Spleen (tissue), 11 donors: ENCODE results near the gene FGF19. TPM values are rescaled to one million over a fixed set of nuclear protein-coding genes. Genes with fewer than 3 reads are reported as not detected.

ENCODE experiments used
- DNase-seq: peaks from one replicate; pipeline ENCODE4 v3.0.0-alpha.2; 2020
- H3K27ac ChIP-seq, 8 donors: fragments of 200-600 bp; sonication (generic) in 7 of 8; 1 replicate in 4 of 8; 2 replicates in 4 of 8; pipeline versions ENCODE4 v1.5.0 to v1.8.0; 2016 to 2021; ENCODE audit warnings: inconsistent platforms in 4 of 8, mild to moderate bottlenecking in 4 of 8, moderate library complexity in 1 of 8
- H3K27me3 ChIP-seq, 7 donors: fragments of 200-600 bp; sonication (generic) in 6 of 7; replicated peaks in 1 of 7; 1 replicate in 4 of 7; 2 replicates in 3 of 7; pipeline versions ENCODE4 v1.5.0 to v1.8.0; 2016 to 2021; ENCODE audit warnings: inconsistent platforms in 3 of 7, mild to moderate bottlenecking in 1 of 7
- H3K36me3 ChIP-seq, 6 donors: fragments of 200-600 bp; sonication (generic) in 5 of 6; 1 replicate in 4 of 6; 2 replicates in 2 of 6; pipeline versions ENCODE4 v1.5.0 to v1.8.0; 2016 to 2021; ENCODE audit warnings: inconsistent platforms in 2 of 6
- H3K4me1 ChIP-seq, 6 donors: fragments of 200-600 bp; sonication (generic) in 5 of 6; 1 replicate in 3 of 6; 2 replicates in 3 of 6; pipeline versions ENCODE4 v1.5.0 to v1.8.0; 2016 to 2021; ENCODE audit warnings: inconsistent platforms in 3 of 6
- H3K4me3 ChIP-seq, 8 donors: fragments of 200-600 bp; sonication (generic) in 7 of 8; 1 replicate in 4 of 8; 2 replicates in 4 of 8; pipeline versions ENCODE4 v1.5.0 to v1.8.0; 2016 to 2021; ENCODE audit warnings: inconsistent platforms in 4 of 8, mild to moderate bottlenecking in 4 of 8, moderate library complexity in 2 of 8
- H3K9me3 ChIP-seq, 8 donors: fragments of 200-600 bp; sonication (generic) in 7 of 8; 1 replicate in 4 of 8; 2 replicates in 4 of 8; pipeline versions ENCODE4 v1.5.0 to v1.8.0; 2016 to 2021; ENCODE audit warnings: inconsistent platforms in 4 of 8
- POLR2A ChIP-seq, 3 donors: fragments of 450-650 bp; IDR thresholded peaks; one replicate each; pipeline ENCODE4 v1.5.1; 2017; ENCODE audit warnings: antibody characterized with exemption in 3 of 3, mild to moderate bottlenecking in 1 of 3
- POLR2AphosphoS5 ChIP-seq, 3 donors: sonication (generic); formaldehyde crosslinking; IDR thresholded peaks; one replicate each; pipeline ENCODE4 v1.5.1; 2017; ENCODE audit warnings: antibody characterized with exemption in 3 of 3
- WGBS, 5 donors: extraction: QIAGEN DNeasy Blood & Tissue Kit in 3 of 5; methylation state at CpG; one replicate each; pipeline versions ENCODE4 v1.1.5 to v1.1.7; 2013 to 2018; 5-methylcytosine and 5-hydroxymethylcytosine counted together
- intact Hi-C: fragments of 100-400 bp; cut with DNase I; formaldehyde crosslinking; loops from one replicate; pipeline ENCODE4 v1.15.0; 2023; ENCODE audit warnings: low total_unique reads
- polyA plus RNA-seq, 3 donors: library from polyadenylated mRNA; stranded (reverse); fragments of 200-250 nt; gene quantifications; one replicate each; pipeline ENCODE4 v1.2.1, GENCODE V29; 2013
- total RNA-seq, 7 donors: library from RNA; depleted of rRNA in 3 of 7; stranded (reverse); fragments of >200 nt in 3 of 7; fragmentation: NEBNext Ultra II Directional in 4 of 7; extraction: Animal tissue kit (Norgen Biotek cat#: 25700) in 4 of 7; gene quantifications; one replicate each; pipeline versions ENCODE4 v1.1.0 to v1.2.1, GENCODE V29; 2016 to 2021
- TF ChIP-seq, protein P1 (sequence below), 11 experiments: fragments of 200-600 bp in 7 of 11; fragments of 450-650 bp in 4 of 11; sonication (generic) in 4 of 11; IDR thresholded peaks in 8 of 11; conservative IDR thresholded peaks in 3 of 11; 1 replicate in 7 of 11; 2 replicates in 4 of 11; pipeline versions ENCODE4 v1.4.0 to v1.8.0; 2016 to 2021; ENCODE audit warnings: antibody characterized with exemption in 11 of 11, inconsistent platforms in 4 of 11, mild to moderate bottlenecking in 1 of 11
- donor health status: healthy with polysubstance abuse.
- donor health status: DM: no; HTN: no; CAD: no; lungs with moderate emphysema.
- donor health status: DM: no; HTN: no; CAD: no.
- donor health status: Bipolar disorder and iron deficiency.
- donor health status: healthy.
- donor health status: DM: no; HTN: no; CAD: no.
- donor health status: DM: yes; HTN: yes; CAD: no.

Gene FGF19
- total and polyA plus RNA-seq, 10 donors: not detected

DNA sequence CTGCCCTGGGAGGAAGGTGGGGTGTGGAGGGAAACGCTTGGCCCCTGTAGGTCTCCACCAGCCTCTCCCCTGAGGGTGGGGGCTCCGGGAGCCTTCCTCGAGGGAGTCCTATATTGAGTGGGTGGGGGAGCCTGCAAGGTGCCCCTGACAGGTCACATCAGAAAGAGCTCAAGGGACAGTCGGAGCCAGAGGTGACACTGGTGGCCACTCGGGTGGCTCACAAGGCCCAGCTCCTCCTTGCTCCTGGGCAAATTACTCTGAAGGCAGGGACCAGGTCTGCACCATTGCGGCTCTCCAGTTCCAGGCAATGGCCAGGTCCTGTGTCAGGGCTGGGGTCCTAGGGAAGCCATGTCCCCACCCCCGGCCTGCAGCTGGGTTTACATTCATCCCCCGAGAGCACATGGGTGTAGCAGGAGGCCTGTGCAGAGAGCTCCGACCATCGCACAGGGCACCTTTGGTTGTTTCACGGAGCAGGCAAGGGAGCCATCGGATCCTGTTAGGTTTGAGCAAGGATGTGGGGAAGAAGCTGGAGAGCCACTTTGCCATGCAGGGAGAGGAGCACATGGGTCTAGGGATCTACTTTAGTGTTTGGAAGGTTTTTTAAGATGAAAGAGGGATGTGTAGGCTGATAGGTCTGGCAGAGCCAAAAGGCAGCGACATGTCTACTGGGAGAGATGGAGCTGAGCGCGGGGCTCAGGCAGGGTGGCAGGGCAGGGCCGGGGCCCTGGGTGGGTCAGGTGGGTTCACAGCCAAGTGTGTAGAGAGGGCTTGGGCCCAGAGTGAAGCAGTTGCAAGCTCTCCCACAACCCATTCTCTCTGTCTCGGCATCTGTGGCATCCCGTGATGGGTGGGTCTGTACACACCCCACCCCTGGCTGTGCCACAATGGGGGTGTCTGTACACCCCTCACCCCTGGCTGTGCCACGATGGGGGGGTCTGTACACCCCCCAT is 48.1 kb downstream of the FGF19 start:
- intact Hi-C loops: no loop called here
- peak; percentile 61 for DNase-seq

DNA sequence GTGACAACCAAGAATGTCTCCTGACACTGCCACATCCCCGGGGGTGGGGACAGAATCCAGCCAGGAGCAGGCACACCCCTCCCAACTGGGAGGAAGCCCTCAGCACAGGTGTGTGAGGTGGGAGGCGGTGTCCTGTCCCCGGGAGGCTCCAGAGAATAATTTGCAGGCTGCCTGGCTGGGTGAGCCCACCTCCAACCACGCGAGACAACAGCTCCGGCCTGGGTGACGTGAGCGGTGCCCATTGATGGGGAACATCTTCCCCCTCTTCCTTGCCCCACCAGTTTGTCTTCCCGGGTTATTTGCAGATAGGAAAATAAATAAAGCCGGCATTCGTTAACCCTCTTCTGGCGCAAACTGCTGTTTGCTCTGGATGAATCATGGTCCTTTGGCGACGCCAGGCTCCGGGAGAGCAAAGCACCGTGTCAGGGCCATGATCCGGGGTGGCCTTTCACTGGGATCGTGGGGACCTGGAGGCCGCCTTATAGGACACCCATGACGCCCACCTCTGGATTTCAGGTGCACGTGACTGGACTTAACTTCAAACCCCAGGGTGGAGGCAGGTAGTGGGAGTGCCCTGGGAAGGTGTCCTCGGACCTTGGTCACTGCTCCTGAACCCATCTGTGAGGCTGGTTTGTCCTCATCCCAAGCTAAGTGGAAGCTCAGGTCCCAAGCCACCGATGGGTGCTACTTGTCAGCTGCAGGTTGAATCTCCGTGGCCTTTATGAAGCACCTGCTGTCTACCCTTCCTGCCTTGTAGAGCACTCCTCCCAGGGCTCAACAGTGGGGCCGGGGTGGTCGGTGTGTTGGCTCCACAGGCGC is 49.0 kb downstream of the FGF19 start:
- no peaks in the 10 kb centered on the region for H3K9me3 ChIP-seq
- 78 to 86% (median 83%) methylated on average over 17 to 27 of the region's 27 CpGs for WGBS, 5 donors
- peaks cover 0 to 47% (median 34%) of the 10 kb centered on the region in 6 donors for H3K36me3 ChIP-seq
- peaks cover 0 to 15% (median 8%) of the 10 kb centered on the region in 6 donors for H3K4me1 ChIP-seq
- intact Hi-C loops: no loop called here
- H3K27ac ChIP-seq: no peak overlapping the region
- TF ChIP-seq POLR2AphosphoS5 (IDR thresholded peaks at IDR 0.05): peak in 2 of 3 donors; percentile 5 to 11
- TF ChIP-seq, protein P1, sequence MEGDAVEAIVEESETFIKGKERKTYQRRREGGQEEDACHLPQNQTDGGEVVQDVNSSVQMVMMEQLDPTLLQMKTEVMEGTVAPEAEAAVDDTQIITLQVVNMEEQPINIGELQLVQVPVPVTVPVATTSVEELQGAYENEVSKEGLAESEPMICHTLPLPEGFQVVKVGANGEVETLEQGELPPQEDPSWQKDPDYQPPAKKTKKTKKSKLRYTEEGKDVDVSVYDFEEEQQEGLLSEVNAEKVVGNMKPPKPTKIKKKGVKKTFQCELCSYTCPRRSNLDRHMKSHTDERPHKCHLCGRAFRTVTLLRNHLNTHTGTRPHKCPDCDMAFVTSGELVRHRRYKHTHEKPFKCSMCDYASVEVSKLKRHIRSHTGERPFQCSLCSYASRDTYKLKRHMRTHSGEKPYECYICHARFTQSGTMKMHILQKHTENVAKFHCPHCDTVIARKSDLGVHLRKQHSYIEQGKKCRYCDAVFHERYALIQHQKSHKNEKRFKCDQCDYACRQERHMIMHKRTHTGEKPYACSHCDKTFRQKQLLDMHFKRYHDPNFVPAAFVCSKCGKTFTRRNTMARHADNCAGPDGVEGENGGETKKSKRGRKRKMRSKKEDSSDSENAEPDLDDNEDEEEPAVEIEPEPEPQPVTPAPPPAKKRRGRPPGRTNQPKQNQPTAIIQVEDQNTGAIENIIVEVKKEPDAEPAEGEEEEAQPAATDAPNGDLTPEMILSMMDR (IDR thresholded peaks at IDR 0.05 in 8 of 11, conservative IDR thresholded peaks at IDR 0.05 in 3 of 11): no peak
- DNase-seq: no peak
- H3K4me3 ChIP-seq: no peak overlapping the region
- no peaks in the 10 kb centered on the region for H3K27me3 ChIP-seq

More for the DNA sequence above, 48.1 kb downstream of the FGF19 start:
- Histone ChIP-seq H3K4me1 (peaks cover 0 to 15% (median 8%) of the 10 kb centered on the region in 6 donors), H3K27me3 (no peaks in the 10 kb centered on the region), H3K4me3 (no peak overlapping the region), H3K27ac (no peak overlapping the region), H3K36me3 (peaks cover 0 to 43% (median 26%) of the 10 kb centered on the region in 6 donors), H3K9me3 (no peaks in the 10 kb centered on the region)
- TF ChIP-seq POLR2AphosphoS5 (IDR thresholded peaks at IDR 0.05) (no peak), POLR2A (IDR thresholded peaks at IDR 0.05) (no peak)
- TF ChIP-seq, protein P1 (IDR thresholded peaks at IDR 0.05 in 8 of 11, conservative IDR thresholded peaks at IDR 0.05 in 3 of 11): no peak
- WGBS, 5 donors: 86 to 93% (median 91%) methylated on average over 18 to 19 of the region's 19 CpGs

DNA sequence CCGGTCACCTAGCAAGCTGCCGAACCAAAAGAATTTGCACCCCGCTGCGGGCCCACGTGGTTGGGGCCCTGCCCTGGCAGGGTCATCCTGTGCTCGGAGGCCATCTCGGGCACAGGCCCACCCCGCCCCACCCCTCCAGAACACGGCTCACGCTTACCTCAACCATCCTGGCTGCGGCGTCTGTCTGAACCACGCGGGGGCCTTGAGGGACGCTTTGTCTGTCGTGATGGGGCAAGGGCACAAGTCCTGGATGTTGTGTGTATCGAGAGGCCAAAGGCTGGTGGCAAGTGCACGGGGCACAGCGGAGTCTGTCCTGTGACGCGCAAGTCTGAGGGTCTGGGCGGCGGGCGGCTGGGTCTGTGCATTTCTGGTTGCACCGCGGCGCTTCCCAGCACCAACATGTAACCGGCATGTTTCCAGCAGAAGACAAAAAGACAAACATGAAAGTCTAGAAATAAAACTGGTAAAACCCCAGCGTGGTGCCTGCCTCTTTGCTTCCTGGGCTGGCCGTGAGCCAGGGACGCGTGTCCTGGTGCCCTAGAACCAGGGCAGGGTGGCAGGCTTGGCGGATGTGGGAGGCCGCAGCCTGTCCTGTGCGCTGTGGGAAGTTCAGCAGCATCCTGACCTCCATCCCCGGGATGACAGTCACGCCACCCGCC is 49.7 kb downstream of the FGF19 start:
- intact Hi-C loops: no loop called here
- peak; percentile 74 for DNase-seq
- WGBS, 5 donors: 76 to 89% (median 85%) methylated on average over 33 to 38 of the region's 38 CpGs

More for the DNA sequence above, 49.7 kb downstream of the FGF19 start:
- H3K9me3 ChIP-seq: no peaks in the 10 kb centered on the region
- H3K27ac ChIP-seq: no peak overlapping the region
- H3K27me3 ChIP-seq: no peaks in the 10 kb centered on the region
- H3K4me3 ChIP-seq: no peak overlapping the region
- H3K36me3 ChIP-seq: peaks cover 0 to 54% (median 38%) of the 10 kb centered on the region in 6 donors
- peaks cover 0 to 23% (median 8%) of the 10 kb centered on the region in 6 donors for H3K4me1 ChIP-seq
- TF ChIP-seq POLR2AphosphoS5 (IDR thresholded peaks at IDR 0.05) (peak in 2 of 3 donors; percentile 66 to 70), POLR2A (IDR thresholded peaks at IDR 0.05) (no peak)
- TF ChIP-seq, protein P1 (IDR thresholded peaks at IDR 0.05 in 8 of 11, conservative IDR thresholded peaks at IDR 0.05 in 3 of 11): no peak
